ENCODE measurements around the gene AHDC1.
"Not testable (repeated sequence)": the region's sequence is repeated elsewhere in the genome, so short reads cannot be mapped to it uniquely, and the experiment has no call there.

Gene AHDC1

GRCh38 chr1:27632387-27633297 is 28.7 kb upstream of the AHDC1 start:
- H3K4me3 ChIP-seq (ENCODE audit: low read length) = no peak overlapping the region
- H3K27ac ChIP-seq (ENCODE audit: low read length) = no peak overlapping the region
- H3K9me3 ChIP-seq (ENCODE audit: insufficient read depth, low read depth, low read length) = no peaks in the 10 kb centered on the region
- H3K27me3 ChIP-seq (ENCODE audit: insufficient read depth, low read length) = peaks cover 40% of the 10 kb centered on the region
- peaks cover 6% of the 10 kb centered on the region; the same call in 1 of the 2 replicates for H3K4me1 ChIP-seq (ENCODE audit: insufficient read depth, low read length)
- no peak overlapping the region for H3K9ac ChIP-seq (ENCODE audit: low read depth, low read length)
- no peaks in the 10 kb centered on the region for H3K36me3 ChIP-seq (ENCODE audit: insufficient read depth, low read depth, low read length)

- Histone ChIP-seq H3K27ac (ENCODE audit: low read length) (no peak overlapping the region), H3K4me3 (ENCODE audit: low read length) (no peak overlapping the region), H3K36me3 (ENCODE audit: insufficient read depth, low read depth, low read length) (no peaks in the 10 kb centered on the region)
These were observed 27.0 kb upstream of the AHDC1 start for GRCh38 chr1:27630859-27631491.

GRCh38 chr1:27628712-27629111 is 24.8 kb upstream of the AHDC1 start:
- Histone ChIP-seq H3K9ac (ENCODE audit: low read depth, low read length) (no peak overlapping the region), H3K4me3 (ENCODE audit: low read length) (no peak overlapping the region), H3K27ac (ENCODE audit: low read length) (no peak overlapping the region), H3K36me3 (ENCODE audit: insufficient read depth, low read depth, low read length) (no peaks in the 10 kb centered on the region), H3K9me3 (ENCODE audit: insufficient read depth, low read depth, low read length) (no peaks in the 10 kb centered on the region), H3K27me3 (ENCODE audit: insufficient read depth, low read length) (peaks cover 18% of the 10 kb centered on the region), H3K4me1 (ENCODE audit: insufficient read depth, low read length) (peaks cover 6% of the 10 kb centered on the region; the same call in 1 of the 2 replicates)

More at GRCh38 chr1:27630859-27631491, 27.0 kb upstream of the AHDC1 start:
- Histone ChIP-seq H3K27me3 (ENCODE audit: insufficient read depth, low read length) (peaks cover 40% of the 10 kb centered on the region), H3K9me3 (ENCODE audit: insufficient read depth, low read depth, low read length) (no peaks in the 10 kb centered on the region), H3K9ac (ENCODE audit: low read depth, low read length) (no peak overlapping the region), H3K4me1 (ENCODE audit: insufficient read depth, low read length) (peaks cover 6% of the 10 kb centered on the region; the same call in 1 of the 2 replicates)

DNA sequence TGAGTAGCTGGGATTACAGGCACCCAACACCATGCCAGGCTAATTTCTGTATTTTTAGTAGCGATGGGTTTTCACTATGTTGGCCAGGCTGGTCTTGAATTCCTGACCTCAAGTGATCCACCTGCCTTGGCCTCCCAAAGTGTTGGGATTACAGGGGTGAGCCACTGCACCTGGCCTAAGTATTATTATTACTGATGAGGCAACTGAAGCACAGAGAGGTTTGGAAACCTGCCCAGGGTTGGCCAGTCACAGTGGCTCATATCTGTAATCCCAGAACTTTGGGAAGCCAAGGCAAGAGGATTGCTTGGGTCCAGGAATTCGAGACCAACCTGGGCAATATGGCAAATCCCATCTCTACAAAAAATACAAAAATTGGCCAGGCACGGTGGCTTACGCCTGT is 23.8 kb upstream of the AHDC1 start:
- not testable (repeated sequence) for H3K9ac ChIP-seq (ENCODE audit: low read depth, low read length); H3K36me3 ChIP-seq (ENCODE audit: insufficient read depth, low read depth, low read length); H3K9me3 ChIP-seq (ENCODE audit: insufficient read depth, low read depth, low read length); H3K27ac ChIP-seq (ENCODE audit: low read length); H3K27me3 ChIP-seq (ENCODE audit: insufficient read depth, low read length); H3K4me3 ChIP-seq (ENCODE audit: low read length)
- peaks cover 13% of the 10 kb centered on the region; the same call in 1 of the 2 replicates for H3K4me1 ChIP-seq (ENCODE audit: insufficient read depth, low read length)

GRCh38 chr1:27627061-27627460 is 23.1 kb upstream of the AHDC1 start:
- peaks cover 13% of the 10 kb centered on the region; the same call in 1 of the 2 replicates for H3K4me1 ChIP-seq (ENCODE audit: insufficient read depth, low read length)
- H3K9me3 ChIP-seq (ENCODE audit: insufficient read depth, low read depth, low read length) = no peaks in the 10 kb centered on the region
- no peak overlapping the region for H3K4me3 ChIP-seq (ENCODE audit: low read length)
- no peaks in the 10 kb centered on the region for H3K36me3 ChIP-seq (ENCODE audit: insufficient read depth, low read depth, low read length)
- H3K27ac ChIP-seq (ENCODE audit: low read length) = no peak overlapping the region
- H3K9ac ChIP-seq (ENCODE audit: low read depth, low read length) = no peak overlapping the region
- peaks cover 5% of the 10 kb centered on the region; the same call in 1 of the 2 replicates for H3K27me3 ChIP-seq (ENCODE audit: insufficient read depth, low read length)

GRCh38 chr1:27626031-27626935 is 22.3 kb upstream of the AHDC1 start:
- no peak overlapping the region for H3K27ac ChIP-seq (ENCODE audit: low read length)
- no peaks in the 10 kb centered on the region for H3K9me3 ChIP-seq (ENCODE audit: insufficient read depth, low read depth, low read length)
- peaks cover 13% of the 10 kb centered on the region; the same call in 1 of the 2 replicates for H3K4me1 ChIP-seq (ENCODE audit: insufficient read depth, low read length)
- no peak overlapping the region for H3K4me3 ChIP-seq (ENCODE audit: low read length)
- no peaks in the 10 kb centered on the region for H3K36me3 ChIP-seq (ENCODE audit: insufficient read depth, low read depth, low read length)
- H3K9ac ChIP-seq (ENCODE audit: low read depth, low read length) = no peak overlapping the region
- H3K27me3 ChIP-seq (ENCODE audit: insufficient read depth, low read length) = no peaks in the 10 kb centered on the region; the same call in 1 of the 2 replicates

GRCh38 chr1:27624467-27625178 is 20.7 kb upstream of the AHDC1 start:
- no peak overlapping the region for H3K4me3 ChIP-seq (ENCODE audit: low read length)
- H3K27me3 ChIP-seq (ENCODE audit: insufficient read depth, low read length) = no peaks in the 10 kb centered on the region
- no peak overlapping the region for H3K9ac ChIP-seq (ENCODE audit: low read depth, low read length)
- H3K4me1 ChIP-seq (ENCODE audit: insufficient read depth, low read length) = peaks cover 13% of the 10 kb centered on the region; the same call in 1 of the 2 replicates
- H3K27ac ChIP-seq (ENCODE audit: low read length) = no peak overlapping the region
- no peaks in the 10 kb centered on the region for H3K9me3 ChIP-seq (ENCODE audit: insufficient read depth, low read depth, low read length)
- no peaks in the 10 kb centered on the region for H3K36me3 ChIP-seq (ENCODE audit: insufficient read depth, low read depth, low read length)

- H3K9ac ChIP-seq (ENCODE audit: low read depth, low read length) = no peak overlapping the region
- peaks cover 7% of the 10 kb centered on the region; the same call in 1 of the 2 replicates for H3K4me1 ChIP-seq (ENCODE audit: insufficient read depth, low read length)
- H3K27ac ChIP-seq (ENCODE audit: low read length) = no peak overlapping the region
- no peak overlapping the region for H3K4me3 ChIP-seq (ENCODE audit: low read length)
- H3K36me3 ChIP-seq (ENCODE audit: insufficient read depth, low read depth, low read length) = no peaks in the 10 kb centered on the region
- no peaks in the 10 kb centered on the region for H3K27me3 ChIP-seq (ENCODE audit: insufficient read depth, low read length)
- H3K9me3 ChIP-seq (ENCODE audit: insufficient read depth, low read depth, low read length) = no peaks in the 10 kb centered on the region
These were observed 19.6 kb upstream of the AHDC1 start for GRCh38 chr1:27623327-27624212.

- Histone ChIP-seq H3K36me3 (ENCODE audit: insufficient read depth, low read depth, low read length) (no peaks in the 10 kb centered on the region), H3K27me3 (ENCODE audit: insufficient read depth, low read length) (no peaks in the 10 kb centered on the region), H3K4me1 (ENCODE audit: insufficient read depth, low read length) (peaks cover 7% of the 10 kb centered on the region; the same call in 1 of the 2 replicates), H3K9ac (ENCODE audit: low read depth, low read length) (no peak overlapping the region), H3K27ac (ENCODE audit: low read length) (no peak overlapping the region), H3K4me3 (ENCODE audit: low read length) (no peak overlapping the region), H3K9me3 (ENCODE audit: insufficient read depth, low read depth, low read length) (no peaks in the 10 kb centered on the region)
These were observed 18.9 kb upstream of the AHDC1 start for GRCh38 chr1:27622828-27623227.

Measured in iPS-20b (cell line).